Upper lobe of right lung (tissue), 1 donor: ENCODE measurements around the gene PRDM16. TPM values are rescaled to one million over a fixed set of nuclear protein-coding genes. Genes with fewer than 3 reads are reported as not detected.
A peak's percentile ranks its signal among the peaks of the same experiment; 100 is the strongest.

Experiments used
- ATAC-seq: fragments of 200-7000 bp; cut with Tn5 transposase; one replicate; pipeline ENCODE4 v1.9.1; 2020; ENCODE audit warnings: mild to moderate bottlenecking, moderate library complexity
- DNase-seq: peaks from one replicate; pipeline ENCODE4 v3.0.0-alpha.2; 2020
- H3K27ac ChIP-seq: fragments of 200-600 bp; one replicate; pipeline ENCODE4 v1.8.0; 2022
- H3K27me3 ChIP-seq: fragments of 200-600 bp; one replicate; pipeline ENCODE4 v1.8.0; 2022; ENCODE audit warnings: mild to moderate bottlenecking
- H3K36me3 ChIP-seq: fragments of 200-600 bp; one replicate; pipeline ENCODE4 v1.8.0; 2022
- H3K4me1 ChIP-seq: fragments of 200-600 bp; one replicate; pipeline ENCODE4 v1.8.0; 2022
- H3K4me3 ChIP-seq: fragments of 200-600 bp; one replicate; pipeline ENCODE4 v1.8.0; 2022; ENCODE audit warnings: mild to moderate bottlenecking
- H3K9me3 ChIP-seq: fragments of 200-600 bp; one replicate; pipeline ENCODE4 v1.8.0; 2022
- intact Hi-C: fragments of 100-400 bp; cut with DNase I; formaldehyde crosslinking; loops from one replicate; pipeline ENCODE4 v1.11.0; 2022
- total RNA-seq: library from RNA; stranded (reverse); fragmentation: NEBNext Ultra II Directional; extraction: Animal tissue kit (Norgen Biotek cat#: 25700); gene quantifications from one replicate; pipeline ENCODE4 v1.2.1, GENCODE V29; 2021
- TF ChIP-seq, protein P1 (sequence below): fragments of 200-600 bp; IDR thresholded peaks from one replicate; pipeline ENCODE4 v1.8.0; 2022; ENCODE audit warnings: antibody characterized with exemption
- donor health status: DM: no; HTN: yes; CAD: no; lungs with severe emphysema.

The PRDM16 gene
- total RNA-seq, 1 donor from 2014 or later: 21.0 TPM

GRCh38 chr1:3185896-3186525 is 117.0 kb downstream of the PRDM16 start:
- no peak for DNase-seq
- no peak overlapping the region for H3K4me3 ChIP-seq

GRCh38 chr1:3186526-3186921 is 117.5 kb downstream of the PRDM16 start:
- H3K4me3 ChIP-seq: no peak overlapping the region
- H3K36me3 ChIP-seq: no peaks in the 10 kb centered on the region
- H3K27me3 ChIP-seq: no peaks in the 10 kb centered on the region
- DNase-seq: peak; percentile 76
- ATAC-seq: peak; percentile 17
- no peaks in the 10 kb centered on the region for H3K9me3 ChIP-seq
- peak overlapping the region; percentile 55 for H3K27ac ChIP-seq
- H3K4me1 ChIP-seq: peaks cover 11% of the 10 kb centered on the region
- TF ChIP-seq, protein P1, sequence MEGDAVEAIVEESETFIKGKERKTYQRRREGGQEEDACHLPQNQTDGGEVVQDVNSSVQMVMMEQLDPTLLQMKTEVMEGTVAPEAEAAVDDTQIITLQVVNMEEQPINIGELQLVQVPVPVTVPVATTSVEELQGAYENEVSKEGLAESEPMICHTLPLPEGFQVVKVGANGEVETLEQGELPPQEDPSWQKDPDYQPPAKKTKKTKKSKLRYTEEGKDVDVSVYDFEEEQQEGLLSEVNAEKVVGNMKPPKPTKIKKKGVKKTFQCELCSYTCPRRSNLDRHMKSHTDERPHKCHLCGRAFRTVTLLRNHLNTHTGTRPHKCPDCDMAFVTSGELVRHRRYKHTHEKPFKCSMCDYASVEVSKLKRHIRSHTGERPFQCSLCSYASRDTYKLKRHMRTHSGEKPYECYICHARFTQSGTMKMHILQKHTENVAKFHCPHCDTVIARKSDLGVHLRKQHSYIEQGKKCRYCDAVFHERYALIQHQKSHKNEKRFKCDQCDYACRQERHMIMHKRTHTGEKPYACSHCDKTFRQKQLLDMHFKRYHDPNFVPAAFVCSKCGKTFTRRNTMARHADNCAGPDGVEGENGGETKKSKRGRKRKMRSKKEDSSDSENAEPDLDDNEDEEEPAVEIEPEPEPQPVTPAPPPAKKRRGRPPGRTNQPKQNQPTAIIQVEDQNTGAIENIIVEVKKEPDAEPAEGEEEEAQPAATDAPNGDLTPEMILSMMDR: no peak
- intact Hi-C loops: no loop called here

More at GRCh38 chr1:3185896-3186525, 117.0 kb downstream of the PRDM16 start:
- H3K27me3 ChIP-seq: no peaks in the 10 kb centered on the region
- TF ChIP-seq, protein P1: no peak
- H3K27ac ChIP-seq: no peak overlapping the region
- intact Hi-C loops: no loop called here
- ATAC-seq: no peak
- no peaks in the 10 kb centered on the region for H3K9me3 ChIP-seq
- H3K36me3 ChIP-seq: no peaks in the 10 kb centered on the region
- H3K4me1 ChIP-seq: peaks cover 11% of the 10 kb centered on the region

DNA sequence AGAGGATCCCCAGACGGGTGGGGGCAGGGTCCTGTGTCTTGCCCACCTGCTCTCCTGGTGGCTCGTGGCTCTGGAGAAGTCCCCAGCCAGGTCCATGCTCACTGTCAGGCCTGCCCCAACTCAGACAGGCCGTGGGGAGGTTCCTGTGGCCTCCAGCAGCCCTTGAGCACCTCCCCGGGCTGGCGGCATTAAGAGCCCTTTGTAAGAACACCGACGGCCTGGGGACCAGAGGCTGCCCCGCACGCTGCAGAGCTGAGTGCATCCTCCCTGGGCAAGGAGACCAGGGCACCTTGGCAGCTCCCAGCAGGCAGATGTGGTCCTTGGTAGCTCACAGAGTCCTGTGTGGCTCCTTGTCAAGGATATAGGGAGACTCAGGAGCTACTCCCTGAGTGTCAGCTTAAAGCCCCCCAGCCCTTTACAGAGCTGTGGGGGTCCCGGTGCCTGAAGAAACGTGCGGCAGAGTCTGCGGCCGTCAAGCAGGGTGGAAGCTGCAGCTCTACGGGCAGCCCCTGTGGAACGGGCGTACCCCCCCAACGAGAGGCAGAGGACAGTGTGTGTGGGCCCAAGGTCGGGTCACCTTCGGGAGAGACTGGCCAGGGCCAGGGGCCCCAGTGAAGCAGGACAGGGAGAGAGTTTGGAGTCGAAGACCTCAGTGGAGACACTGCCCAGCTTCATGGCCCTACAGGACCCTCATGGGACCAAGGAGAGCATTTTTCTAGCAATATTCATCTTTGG is 118.6 kb downstream of the PRDM16 start:
- H3K9me3 ChIP-seq: no peaks in the 10 kb centered on the region
- H3K4me3 ChIP-seq: no peak overlapping the region
- H3K36me3 ChIP-seq: no peaks in the 10 kb centered on the region
- H3K27ac ChIP-seq: peak overlapping the region; percentile 55
- intact Hi-C loops: no loop called here
- peaks cover 11% of the 10 kb centered on the region for H3K4me1 ChIP-seq
- TF ChIP-seq, protein P1: no peak
- no peak for DNase-seq
- no peaks in the 10 kb centered on the region for H3K27me3 ChIP-seq
- ATAC-seq: peak; percentile 43

DNA sequence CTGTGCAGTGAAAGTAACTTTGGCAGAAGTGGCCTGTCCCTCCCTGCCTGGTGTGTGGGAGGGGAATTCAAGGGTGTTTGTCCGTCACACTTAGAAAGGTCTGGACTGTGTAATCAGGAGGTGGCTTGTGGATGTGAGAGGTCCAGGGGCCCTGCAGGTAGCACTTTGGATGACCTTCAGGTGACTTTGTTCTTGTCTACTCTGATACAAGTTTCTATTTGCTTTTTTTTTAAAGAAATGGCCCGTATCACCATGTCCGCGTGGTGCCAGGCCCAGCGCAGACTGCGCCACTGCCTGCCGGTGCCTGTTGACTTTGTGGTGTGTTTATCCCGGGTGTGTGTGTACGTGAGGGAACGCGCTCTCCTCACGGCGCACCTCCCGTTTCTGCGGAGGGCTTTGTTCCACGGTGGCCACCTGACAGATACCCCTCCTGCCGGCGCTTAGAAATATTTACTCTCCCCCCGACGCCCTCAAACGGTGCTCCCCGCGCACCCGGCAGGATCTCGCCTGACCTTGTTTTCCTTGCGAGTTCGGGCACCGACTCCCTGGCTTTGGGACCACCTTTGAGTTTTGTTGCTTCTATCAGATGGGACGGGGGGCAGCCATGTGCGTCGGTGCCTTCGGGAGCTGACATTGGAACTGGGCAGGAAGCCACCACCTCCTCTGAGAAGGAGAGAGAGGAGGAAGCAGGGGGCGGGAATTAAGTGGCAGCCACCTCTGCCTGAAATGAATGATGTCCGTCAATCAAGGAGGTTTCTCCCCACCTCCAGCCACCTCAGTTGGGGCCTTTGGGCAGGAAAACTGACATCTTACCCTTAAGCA is 119.4 kb downstream of the PRDM16 start:
- Histone ChIP-seq H3K4me3 (no peak overlapping the region), H3K36me3 (no peaks in the 10 kb centered on the region), H3K27me3 (no peaks in the 10 kb centered on the region), H3K9me3 (no peaks in the 10 kb centered on the region), H3K4me1 (peaks cover 11% of the 10 kb centered on the region), H3K27ac (peak overlapping the region; percentile 73)
- DNase-seq (peak; percentile 77), ATAC-seq (peak; percentile 84)
- TF ChIP-seq, protein P1: no peak
- intact Hi-C loops: no loop called here

DNA sequence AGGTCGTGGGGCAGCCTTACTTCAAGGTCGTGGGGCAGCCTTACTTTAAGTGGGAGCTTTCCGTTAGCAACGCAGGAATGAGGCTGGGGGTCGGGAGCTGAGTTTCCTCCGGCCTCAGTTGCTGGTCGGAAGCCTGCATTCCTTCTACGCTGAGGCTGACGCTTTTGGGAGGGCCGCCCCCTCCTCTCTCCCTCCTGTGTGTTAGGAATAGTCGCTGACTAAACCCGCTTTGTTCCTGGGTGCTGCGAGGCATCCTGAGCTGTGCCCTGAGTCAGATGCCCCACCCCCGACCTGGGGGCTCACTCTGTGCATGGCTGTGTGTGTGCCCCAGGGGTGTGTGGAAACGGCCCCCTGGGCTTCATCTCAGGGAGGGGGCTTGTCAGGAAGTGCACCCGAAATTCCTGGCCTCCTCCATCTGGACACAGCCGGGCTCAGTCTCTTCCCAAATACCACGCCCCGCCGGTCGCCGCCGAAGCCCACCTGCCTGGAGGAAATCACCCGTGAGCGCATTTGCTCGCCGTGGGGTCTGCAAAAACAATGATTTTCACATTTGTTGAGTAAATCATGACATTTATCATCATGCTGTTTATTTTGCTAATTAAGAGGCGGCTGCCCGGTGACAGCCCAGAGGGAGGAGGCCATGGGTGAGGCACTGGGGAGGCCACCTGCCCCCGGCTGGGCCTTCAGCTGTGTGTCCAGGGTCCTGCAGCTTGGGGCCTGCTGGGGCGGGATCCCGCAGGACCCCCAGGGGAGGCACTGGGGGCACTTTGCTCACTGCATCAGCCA is 121.4 kb downstream of the PRDM16 start:
- Histone ChIP-seq H3K4me1 (peaks cover 11% of the 10 kb centered on the region), H3K27ac (no peak overlapping the region), H3K27me3 (no peaks in the 10 kb centered on the region), H3K36me3 (no peaks in the 10 kb centered on the region), H3K4me3 (no peak overlapping the region), H3K9me3 (no peaks in the 10 kb centered on the region)
- intact Hi-C loops: no loop called here
- TF ChIP-seq, protein P1: no peak
- DNase-seq (no peak), ATAC-seq (no peak)
